Loucy (cell line): ENCODE results near the gene TAS2R40.

Source experiments
- CTCF ChIP-seq: fragments of 200-600 bp; sonication (generic); conservative IDR thresholded peaks from 2 replicates; pipeline ENCODE4 v1.5.1; 2014; ENCODE audit warnings: mild to moderate bottlenecking, antibody characterized with exemption, low read length
- EZH2phosphoT487 ChIP-seq: fragments of 200-600 bp; IDR thresholded peaks from 2 replicates; pipeline ENCODE4 v1.6.1; 2018; ENCODE audit warnings: antibody characterized with exemption, mild to moderate bottlenecking, moderate library complexity, borderline replicate concordance

- 0 out of 2 replicates have a peak, but pooled peaks have one; percentile 13 for TF ChIP-seq CTCF
- TF ChIP-seq EZH2phosphoT487 = no peak
Measured at GRCh38 chr7:143176128-143176527, 45.7 kb upstream of the TAS2R40 start.
